HuH-7.5 (cell line): ENCODE data around the gene SLC22A4.

Experiments used
- DNase-seq: peaks from one replicate; pipeline ENCODE4 v3.0.0; 2011; ENCODE audit warnings: low spot score

Gene SLC22A4

DNA sequence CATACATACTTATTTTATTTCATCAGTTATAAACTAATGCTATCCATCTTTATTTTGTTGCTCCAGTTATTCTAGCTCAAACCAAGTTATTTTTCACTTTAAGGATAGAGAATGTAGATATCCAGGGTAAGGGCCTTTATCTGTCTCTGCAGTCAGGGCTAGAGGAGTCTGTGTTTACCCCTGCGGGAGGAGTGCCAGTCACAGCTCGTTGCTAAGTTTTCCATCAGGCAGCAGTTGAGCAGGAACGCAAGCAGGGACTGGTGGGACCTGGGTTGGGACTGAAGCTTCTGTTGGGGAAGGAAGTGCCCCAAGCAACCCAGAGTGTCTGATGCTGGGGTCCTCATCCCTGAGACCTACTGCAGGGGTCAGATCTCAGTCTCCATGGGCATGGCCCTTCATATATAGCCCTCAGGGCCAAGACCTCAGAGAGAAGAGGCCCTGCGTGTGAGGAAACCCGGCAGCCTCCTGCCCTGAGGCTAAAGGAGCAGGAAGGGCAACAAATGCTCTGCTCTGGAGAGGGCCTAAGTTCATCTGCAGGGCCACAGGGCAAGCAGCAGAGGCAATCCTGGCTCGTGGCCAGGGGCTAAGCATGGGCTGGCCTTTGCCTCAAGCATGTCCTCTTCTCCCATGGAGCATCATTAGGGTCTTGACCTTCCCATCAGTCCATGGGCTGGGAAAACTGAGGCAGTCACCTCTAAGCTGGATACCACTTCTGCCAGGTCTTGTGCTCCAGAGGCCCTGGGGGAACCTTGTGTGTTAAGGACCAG, 6.6 kb downstream of the SLC22A4 start:
- no peak for DNase-seq

DNA sequence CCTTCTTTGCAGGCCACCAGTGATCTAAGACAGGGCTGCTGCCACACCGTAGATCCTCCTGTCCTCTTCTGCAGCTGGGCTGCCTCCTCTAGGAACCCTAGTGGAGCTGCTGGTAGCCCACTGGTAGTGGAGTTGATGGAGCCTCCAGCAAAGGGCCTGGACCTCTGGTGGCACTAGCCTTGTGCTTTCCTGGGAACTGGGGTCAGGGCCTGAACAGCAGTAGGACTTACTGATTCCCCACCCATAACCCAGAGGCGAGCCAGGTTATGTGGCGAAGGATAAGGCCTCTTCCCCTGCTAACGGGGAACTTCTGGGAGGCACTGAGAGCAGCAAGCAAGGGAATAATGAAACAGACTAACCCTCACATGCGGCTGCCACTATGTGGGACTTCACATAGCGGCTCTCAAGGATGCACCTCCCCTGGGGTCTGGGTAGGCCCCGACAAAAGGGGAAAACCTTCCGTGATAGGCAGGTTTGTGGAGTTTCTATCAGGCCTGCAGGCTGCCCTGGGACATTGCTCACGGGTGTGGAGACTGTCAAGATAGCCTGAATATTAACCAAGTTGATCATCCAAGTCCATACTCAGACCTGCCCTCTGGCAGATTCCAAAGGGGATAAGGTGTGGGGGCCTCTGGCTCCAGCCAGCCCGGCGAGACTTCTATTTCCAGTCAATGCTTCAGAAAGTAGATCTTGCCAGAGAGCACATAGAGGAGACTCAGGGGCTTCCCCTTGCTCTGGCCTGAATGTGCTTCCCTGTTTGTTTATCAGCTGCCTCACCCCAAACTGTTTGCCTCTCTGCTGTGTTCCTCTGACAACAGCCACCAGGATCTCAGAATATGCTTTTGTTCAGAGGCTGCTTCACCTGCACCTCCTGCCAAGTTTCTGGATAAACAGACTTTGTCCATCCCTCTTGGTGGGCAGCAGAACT, 7.4 kb downstream of the SLC22A4 start:
- no peak for DNase-seq

DNA sequence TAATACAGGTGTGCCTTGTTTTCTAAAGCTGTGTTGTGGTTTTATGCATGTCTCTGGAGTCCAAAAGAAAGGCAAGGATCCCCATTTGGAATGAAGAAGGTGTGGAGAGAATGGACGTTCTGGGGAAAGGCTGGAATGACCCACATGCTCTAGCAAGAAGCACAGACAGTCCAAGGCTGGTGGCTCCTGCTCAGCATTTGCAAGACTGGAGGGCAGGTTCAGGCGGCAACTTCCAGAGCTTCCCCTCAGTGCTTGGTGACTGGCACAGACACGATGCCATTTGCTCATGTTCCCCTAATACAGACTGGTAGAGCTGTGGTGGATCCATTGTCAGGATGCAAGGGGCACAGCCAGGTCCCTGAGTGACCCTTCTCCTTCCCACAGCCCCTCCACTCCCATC, 8.2 kb downstream of the SLC22A4 start:
- no peak for DNase-seq

DNA sequence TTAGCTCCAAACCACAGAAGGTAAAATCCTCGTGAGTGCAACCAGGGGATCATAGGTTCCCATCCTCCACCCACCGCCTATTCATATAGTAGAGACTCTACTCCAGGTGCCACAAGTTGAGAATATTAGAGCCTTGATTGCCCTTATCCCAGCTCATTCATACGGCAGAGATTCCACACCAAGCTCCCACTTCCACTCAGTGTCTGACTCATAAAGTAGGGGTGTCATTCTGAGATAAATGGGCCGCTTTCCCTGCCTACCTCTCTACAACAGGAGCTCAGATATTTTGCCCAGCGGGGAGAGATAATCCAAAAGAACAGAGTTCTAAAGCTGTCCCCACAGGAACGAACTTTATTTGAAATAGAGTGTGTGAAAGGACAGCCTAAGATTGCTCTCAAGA, 9.4 kb downstream of the SLC22A4 start:
- no peak for DNase-seq

DNA sequence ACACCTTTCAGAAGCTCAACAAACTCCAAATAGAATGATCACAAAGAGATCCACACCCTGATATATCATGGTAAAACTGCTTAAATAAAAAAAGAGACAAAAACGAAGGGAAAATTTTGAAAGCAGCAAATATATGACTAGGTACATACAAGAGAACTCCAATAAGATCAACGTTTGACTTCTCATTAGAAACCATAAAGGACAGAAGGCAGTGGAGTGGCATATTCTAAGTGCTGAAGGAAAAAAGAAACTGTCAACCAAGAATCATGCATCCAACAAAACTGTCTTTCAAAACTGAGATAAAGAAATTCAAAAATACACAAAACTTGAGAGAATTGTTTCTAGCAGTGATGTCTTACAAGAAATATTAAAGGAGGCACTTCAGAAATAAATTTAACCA, 11.2 kb downstream of the SLC22A4 start:
- DNase-seq, result no peak

DNA sequence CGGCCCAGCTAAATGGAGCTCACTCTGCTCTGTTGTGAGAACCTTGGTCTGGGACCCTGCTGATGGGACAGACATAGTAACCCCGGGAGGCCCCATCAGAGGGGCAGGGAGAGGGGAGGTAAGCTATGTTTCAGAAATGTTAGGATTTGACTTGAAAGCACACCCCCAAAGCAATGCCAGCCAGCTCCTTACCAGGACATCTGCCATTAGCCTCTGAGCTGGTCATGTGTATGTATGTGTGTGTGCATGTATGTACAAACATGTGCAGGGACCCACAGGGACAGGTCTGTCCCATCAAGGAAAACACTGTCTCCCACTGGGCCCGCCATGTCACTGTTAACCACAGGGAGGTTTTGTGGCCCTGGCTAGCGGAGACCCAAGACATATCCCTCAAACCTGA, 14.5 kb downstream of the SLC22A4 start:
- no peak for DNase-seq

DNA sequence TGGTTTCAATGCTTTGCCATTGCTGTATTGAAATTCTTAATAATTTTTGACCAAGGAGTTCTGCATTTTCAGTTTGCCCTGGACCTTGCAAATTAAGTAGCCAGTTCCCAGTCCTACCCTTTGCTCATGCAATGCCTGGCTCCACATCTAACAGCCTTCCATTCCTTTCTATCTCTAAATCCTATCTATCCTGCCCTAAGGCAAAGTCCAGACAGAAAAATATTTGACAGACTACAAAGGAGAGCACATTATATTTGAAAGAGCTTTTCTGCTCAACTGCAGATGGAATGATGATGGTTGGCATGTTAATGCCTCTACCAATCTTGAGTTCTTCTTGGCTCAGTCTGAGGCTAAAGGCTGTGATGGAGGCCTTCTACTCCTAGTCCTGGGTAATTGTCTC, 15.5 kb downstream of the SLC22A4 start:
- no peak for DNase-seq

DNA sequence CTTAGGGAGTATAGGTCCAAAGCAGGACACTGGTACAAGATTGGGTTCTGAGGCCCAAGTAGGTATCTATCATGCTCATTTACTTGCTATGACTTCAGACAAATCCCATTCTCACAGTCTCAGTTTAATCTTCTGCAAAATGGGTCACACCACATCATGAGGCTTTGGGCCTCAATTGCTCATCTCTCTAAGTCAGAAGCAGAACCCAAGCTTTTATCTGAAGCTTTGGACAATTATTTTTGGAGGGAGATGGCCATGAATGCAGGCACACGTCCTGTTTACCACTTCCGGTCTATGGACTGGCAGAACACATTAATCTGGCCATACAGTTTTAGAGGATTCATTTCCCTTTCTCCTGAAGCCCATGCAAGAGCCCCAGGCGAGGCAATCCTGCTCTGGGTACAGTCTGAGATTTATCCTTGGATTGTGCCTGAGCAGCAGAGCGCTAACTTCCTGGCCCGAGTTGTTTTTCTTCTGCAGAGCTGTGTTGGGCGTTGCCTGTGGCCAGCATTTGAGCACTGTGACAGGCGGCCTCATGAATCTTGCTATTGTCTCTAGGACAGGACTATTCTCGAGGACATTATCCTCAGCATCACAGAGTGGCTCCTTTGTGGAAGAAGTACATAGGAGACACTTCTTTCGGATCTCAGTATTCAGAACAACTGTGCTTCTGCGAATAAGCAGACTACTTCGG, 16.1 kb downstream of the SLC22A4 start:
- no peak for DNase-seq

DNA sequence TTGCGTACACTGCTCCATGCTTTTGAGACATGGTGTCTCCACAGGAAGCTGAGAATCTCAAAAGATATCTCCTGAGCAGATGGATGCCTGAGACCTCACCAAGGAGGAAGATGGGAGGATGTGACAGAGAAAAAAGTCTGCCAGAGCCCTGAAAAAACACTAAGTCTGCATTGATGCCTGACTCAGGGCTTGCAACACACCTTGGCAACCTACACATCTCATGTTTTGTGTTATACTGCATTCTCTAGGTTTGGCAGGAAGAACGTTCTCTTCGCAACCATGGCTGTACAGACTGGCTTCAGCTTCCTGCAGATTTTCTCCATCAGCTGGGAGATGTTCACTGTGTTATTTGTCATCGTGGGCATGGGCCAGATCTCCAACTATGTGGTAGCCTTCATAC, 19.2 kb downstream of the SLC22A4 start:
- no peak for DNase-seq

DNA sequence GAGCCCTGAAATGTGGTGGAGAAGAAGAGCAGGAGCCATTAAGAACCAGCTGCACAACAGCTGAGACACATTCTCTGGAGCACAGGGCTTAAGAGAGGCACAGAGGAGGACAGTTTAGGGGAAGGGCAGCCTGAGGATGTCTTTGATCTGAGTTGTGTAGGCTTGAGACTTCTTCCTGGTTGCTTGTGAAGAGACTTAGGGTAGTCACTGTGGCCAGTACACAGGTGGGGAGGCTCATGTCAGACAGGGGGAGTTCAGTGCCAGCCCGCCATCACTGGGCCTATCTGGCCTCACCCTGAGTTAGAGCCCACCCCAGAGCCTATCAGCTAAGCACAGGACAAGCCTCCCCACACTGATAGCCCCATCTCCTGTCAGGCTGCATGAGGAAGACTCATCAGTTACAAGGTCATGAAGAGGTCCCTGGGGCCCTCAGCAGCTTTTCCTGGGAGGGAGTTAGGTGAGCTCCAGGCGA, 19.8 kb downstream of the SLC22A4 start:
- DNase-seq, result no peak

DNA sequence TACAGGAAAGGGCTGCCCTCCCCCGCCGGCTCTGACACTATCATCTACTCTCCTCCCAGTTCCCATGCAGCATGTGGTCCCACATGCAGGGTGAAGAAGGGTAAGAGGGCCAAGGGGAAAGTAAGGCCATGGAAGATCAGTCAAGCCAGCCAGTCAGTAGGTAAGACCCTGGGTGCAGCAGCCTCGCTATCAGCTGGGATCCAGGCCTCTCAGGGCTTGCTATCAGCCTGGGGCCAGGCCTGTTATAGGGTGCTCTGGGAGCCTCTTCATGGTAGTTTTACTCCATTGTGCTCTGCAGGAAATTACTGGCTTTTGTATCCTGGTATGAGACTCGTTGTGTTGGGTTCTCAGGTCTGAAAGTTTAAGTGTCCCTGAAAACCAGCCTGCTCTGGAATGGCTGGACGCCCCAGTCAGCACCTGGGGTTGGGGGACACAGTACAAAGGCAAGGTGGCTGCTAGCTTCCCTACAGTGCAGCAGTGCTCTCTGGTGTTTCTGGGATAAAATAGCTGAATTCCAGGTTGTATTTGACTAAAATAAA, 21.4 kb downstream of the SLC22A4 start:
- DNase-seq, result no peak

DNA sequence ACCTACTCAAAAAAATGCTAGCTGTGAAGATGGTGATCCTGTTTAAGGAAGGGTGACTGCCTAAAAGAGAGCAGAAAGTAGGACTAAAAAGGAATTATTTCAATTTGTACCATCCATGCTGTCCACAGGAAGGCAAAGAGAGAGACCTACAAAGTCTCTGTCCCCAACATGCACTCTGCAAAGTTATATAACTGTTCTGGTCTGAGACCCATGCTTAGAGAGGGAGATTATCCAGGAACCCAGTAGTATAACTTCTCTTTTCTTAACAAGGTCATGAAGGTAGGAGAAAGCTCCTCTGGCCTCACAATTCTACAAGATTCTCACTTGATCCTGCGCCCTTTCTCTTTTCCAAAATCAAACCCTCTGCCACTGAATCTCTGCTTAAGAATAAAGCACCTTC, 25.8 kb downstream of the SLC22A4 start:
- no peak for DNase-seq

DNA sequence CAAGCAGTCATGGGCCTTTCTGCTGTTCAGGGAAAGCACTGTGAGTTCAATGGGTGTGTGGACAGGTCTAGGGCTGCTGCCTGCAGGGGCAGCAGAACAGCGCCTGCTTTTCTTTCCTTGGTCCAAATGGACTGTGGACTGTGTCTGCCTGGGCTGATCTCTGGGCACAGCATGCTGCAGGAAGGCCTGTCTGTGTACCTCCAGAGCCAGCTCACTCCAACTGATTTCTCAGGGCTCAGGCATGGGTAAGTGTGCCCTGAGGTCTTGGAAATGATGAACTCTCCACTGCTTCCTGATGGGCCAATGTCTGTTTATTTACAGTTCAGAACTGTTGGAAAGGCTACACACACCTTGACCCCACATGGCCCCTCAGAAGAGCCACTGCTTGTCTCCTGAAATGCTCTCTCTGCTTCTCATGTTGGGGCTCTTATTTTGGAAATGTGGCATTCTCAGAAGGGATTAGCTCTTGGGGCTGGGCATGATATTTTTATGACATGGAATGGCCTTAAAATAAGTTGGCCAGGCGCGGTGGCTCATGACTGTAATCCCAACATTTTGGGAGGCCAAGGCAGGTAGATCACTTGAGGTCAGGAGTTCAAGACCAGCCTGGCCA, 27.0 kb downstream of the SLC22A4 start:
- no peak for DNase-seq

DNA sequence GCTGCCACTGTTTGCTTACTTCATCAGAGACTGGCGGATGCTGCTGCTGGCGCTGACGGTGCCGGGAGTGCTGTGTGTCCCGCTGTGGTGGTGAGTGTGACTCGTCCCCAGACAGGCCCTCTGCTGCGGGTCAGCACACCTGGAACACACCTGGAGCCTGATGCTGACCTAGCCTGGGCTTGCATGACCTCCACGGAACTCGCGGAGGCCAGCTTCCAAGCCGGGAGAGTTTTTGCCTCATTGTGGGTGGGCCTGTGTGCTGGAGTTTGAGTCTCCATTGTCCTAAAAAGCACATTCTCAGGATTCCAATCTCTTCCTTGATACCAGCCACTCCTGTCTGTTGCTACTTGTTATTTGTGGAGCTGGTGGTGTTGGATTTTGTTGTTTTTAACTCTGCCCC, 28.1 kb downstream of the SLC22A4 start:
- DNase-seq, result no peak

DNA sequence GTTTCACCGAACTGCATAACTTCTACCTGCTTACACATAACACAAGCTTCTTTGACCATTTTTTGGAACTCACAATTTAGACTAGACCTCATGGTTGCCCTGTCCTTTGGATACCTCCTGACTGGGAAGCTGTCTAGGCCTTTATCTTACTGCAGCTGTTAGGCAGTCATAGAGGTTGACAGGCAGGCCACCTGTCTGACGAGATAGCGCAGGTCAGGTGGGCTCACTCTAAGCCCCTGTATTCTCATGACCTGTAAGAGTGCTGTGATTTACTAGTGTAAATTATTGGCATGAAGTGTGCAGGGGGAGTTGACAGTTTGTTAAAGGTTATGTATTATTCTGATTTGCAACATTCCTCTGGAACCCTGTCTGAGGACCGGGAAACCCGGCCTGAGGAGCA, 29.0 kb downstream of the SLC22A4 start:
- DNase-seq, result no peak

DNA sequence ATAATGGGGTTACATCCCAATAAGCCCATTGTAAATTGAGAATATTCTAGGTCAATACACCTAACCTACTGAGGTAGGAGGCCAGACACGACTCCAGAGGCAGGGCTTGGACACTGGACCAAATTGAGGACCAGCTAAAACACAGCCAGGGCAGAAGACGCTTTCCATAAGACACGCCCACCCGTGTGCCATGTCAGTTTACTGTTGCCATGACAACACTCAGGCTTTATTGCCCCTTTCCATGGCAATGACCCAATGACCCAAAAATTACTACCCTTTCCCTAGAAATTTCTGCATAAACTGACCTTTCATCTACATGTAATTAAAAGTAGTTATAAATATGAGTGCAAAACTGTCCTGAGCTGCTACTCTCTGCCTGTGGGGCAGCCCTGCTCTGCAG, 31.5 kb downstream of the SLC22A4 start:
- DNase-seq, result no peak

DNA sequence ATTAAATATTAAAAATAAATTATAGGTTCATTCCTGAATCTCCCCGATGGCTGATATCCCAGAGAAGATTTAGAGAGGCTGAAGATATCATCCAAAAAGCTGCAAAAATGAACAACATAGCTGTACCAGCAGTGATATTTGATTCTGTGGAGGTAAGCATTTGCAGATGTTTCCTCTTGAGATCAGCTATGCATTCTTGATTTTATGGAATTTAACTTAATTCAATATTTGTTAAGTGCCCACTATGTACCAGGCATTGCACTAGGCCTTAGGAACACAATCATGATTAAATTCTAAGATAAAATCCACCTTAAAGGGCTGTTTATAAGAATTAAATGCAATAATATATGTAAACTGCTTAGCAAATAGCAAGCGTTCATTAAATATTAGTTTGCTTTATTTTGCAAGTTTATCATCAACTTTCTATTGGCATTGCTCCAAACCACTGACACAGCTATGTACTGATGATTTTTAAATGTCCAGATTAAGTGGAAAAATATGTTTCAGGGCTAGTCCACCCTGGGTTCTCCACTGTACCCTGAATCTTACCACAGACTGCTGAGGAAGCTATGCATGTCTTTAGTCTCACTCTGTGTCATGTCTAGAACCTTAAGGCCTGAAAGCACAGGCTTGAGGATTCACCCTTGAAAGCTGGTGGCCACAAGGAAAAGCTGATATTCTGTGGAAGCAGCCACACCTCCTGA, 33.2 kb downstream of the SLC22A4 start:
- no peak for DNase-seq

DNA sequence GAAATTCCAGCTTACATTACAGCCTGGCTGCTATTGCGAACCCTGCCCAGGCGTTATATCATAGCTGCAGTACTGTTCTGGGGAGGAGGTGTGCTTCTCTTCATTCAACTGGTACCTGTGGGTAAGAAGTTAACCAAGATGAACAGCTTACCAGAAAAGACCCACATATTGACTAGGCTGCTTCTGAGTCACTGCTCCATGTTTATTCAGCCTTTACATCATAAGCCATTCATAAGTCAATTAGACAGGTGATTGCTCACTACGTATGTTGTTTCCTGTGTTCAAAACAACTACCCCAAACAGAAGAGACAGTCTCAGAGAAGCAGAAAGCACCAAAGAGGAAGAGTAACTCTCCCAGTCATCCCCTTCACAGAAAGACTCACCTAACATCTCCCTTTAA, 40.6 kb downstream of the SLC22A4 start:
- DNase-seq, result no peak

DNA sequence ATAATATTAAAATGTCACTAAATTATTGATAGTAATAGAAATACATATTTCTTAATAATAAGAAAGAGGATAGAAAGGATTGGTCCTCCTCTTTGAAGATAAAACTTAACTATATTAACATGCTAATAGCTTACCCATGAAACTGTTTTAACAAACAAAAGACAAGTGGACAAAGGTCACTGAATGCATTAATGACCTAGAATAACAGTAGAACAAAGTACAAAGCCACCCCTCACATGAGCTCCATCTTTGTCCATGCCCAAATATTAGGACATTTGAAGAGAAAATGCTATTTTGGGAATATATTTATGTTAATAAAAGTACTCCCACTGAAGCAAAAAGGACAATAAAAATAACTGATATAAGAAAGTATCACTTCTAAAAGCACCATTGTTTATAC, 41.2 kb downstream of the SLC22A4 start:
- no peak for DNase-seq

DNA sequence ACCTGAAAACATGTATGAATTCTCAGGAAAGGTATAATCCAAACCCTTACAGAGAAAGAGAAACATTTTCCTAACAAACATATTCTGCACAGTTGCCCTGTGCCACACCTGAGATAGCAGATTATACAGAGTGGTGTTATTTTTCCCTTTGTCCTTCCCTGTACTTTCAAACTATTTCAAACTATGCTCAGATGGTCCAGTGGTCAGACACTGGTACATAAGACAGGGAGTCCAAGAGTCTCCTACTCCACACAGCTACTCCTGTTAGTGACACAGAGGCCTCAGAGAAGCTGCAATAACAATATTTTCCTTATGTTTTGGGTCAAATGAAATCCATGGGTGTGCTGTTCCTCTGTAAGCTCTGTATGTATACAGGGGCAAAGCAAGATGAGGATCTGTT, 45.3 kb downstream of the SLC22A4 start:
- no peak for DNase-seq
